Heart left ventricle (tissue), 16 donors: Measurements from ENCODE around the gene UBE2QL1. TPM values are rescaled to one million over a fixed set of nuclear protein-coding genes. Genes with fewer than 3 reads are reported as not detected.

Experiments used
- ATAC-seq, 4 donors: fragments of 200-7000 bp; cut with Tn5 transposase; one replicate each; pipeline ENCODE4 v1.9.1; 2020 to 2022; ENCODE audit warnings: moderate library complexity in 4 of 4, mild to moderate bottlenecking in 3 of 4, moderate number of reproducible peaks in 1 of 4
- DNase-seq, 5 donors: peaks; one replicate each; pipeline ENCODE4 v3.0.0-alpha.2; 2020
- H3K27ac ChIP-seq, 12 donors: fragments of 200-600 bp; sonication (generic) in 4 of 12; one replicate each; pipeline versions ENCODE4 v1.5.0 to v1.8.0; 2016 to 2022; ENCODE audit warnings: mild to moderate bottlenecking in 2 of 12
- H3K27me3 ChIP-seq, 9 donors: fragments of 200-600 bp; sonication (generic) in 2 of 9; one replicate each; pipeline versions ENCODE4 v1.5.1 to v1.8.0; 2016 to 2022; ENCODE audit warnings: mild to moderate bottlenecking in 3 of 9
- H3K36me3 ChIP-seq, 9 donors: fragments of 200-600 bp; sonication (generic) in 2 of 9; one replicate each; pipeline versions ENCODE4 v1.5.0 to v1.8.0; 2018 to 2022; ENCODE audit warnings: mild to moderate bottlenecking in 2 of 9
- H3K4me1 ChIP-seq, 12 donors: fragments of 200-600 bp; sonication (generic) in 4 of 12; one replicate each; pipeline versions ENCODE4 v1.5.0 to v1.8.0; 2016 to 2022; ENCODE audit warnings: mild to moderate bottlenecking in 3 of 12
- H3K4me3 ChIP-seq, 12 donors: fragments of 200-600 bp; sonication (generic) in 4 of 12; one replicate each; pipeline versions ENCODE4 v1.5.0 to v1.8.0; 2017 to 2022; ENCODE audit warnings: mild to moderate bottlenecking in 9 of 12, moderate library complexity in 4 of 12
- H3K9me3 ChIP-seq, 12 donors: fragments of 200-600 bp; sonication (generic) in 4 of 12; one replicate each; pipeline versions ENCODE4 v1.5.0 to v1.8.0; 2016 to 2022; ENCODE audit warnings: mild to moderate bottlenecking in 1 of 12
- CTCF ChIP-seq, 12 donors: fragments of 200-600 bp; sonication (generic) in 4 of 12; IDR thresholded peaks; one replicate each; pipeline versions ENCODE4 v1.5.0 to v1.8.0; 2018 to 2022; ENCODE audit warnings: antibody characterized with exemption in 12 of 12, mild to moderate bottlenecking in 5 of 12
- POLR2A ChIP-seq, 2 donors: fragments of 450-650 bp; IDR thresholded peaks; one replicate each; pipeline ENCODE4 v1.6.1; 2017; ENCODE audit warnings: antibody characterized with exemption in 2 of 2, mild to moderate bottlenecking in 2 of 2, moderate library complexity in 2 of 2
- WGBS, 4 donors: extraction: QIAGEN DNeasy Blood & Tissue Kit in 2 of 4; methylation state at CpG; one replicate each; pipeline versions ENCODE4 v1.1.5 to v1.1.7; 2013 to 2018; 5-methylcytosine and 5-hydroxymethylcytosine counted together
- intact Hi-C, 10 donors: fragments of 100-400 bp; cut with DNase I; formaldehyde crosslinking; loops; one replicate each; pipeline versions ENCODE4 v1.11.1 to v1.14.2; 2022
- polyA plus RNA-seq, 2 donors: library from polyadenylated mRNA; stranded (reverse); fragments of 200-250 nt; gene quantifications; one replicate each; pipeline ENCODE4 v1.2.3, GENCODE V29; 2013
- total RNA-seq, 9 donors: library from RNA; depleted of rRNA in 2 of 9; stranded (reverse); fragments of >200 nt in 2 of 9; fragmentation: NEBNext Ultra II Directional in 3 of 9; extraction: Animal tissue kit (Norgen Biotek cat#: 25700) in 3 of 9; gene quantifications; one replicate each; pipeline versions ENCODE4 v1.1.0 to v1.2.4, GENCODE V29; 2016 to 2023
- donor health status: ischemic (EF 13 %, LVEDD 7.1; RV severe dilation, severe dysfunction).
- donor health status: healthy with polysubstance abuse.
- donor health status: DM: no; HTN: yes; CAD: no.
- donor health status: DM: no; HTN: no; CAD: no.
- donor health status: ischemic (EF 25% LVEDD 6.9; RV normal size, moderate dysfunction).
- donor health status: ischemic (EF 25% LVEDD 5.7; RV mildly dilated, moderate dysfunction).
- donor health status: healthy.
- donor health status: DM: yes; HTN: yes; CAD: no.
- donor health status: ischemic (EF 35%, LVEDD 5.7; RV mildly dilated, moderate dysfunction).
- donor health status: nonischemic (EF 11% LVEDD 7.7; RV severe dilation, severe dysfunction).
- donor health status: DM: yes; HTN: yes; CAD: no.
- donor health status: PGD.
- donor health status: ischemic (EF 29% LVEDD 5.4; RV normal size, mild dysfunction).
- donor health status: nonischemic (EF 23%, LVEDD 6.1; RV moderate dilation, normal function).

Gene UBE2QL1
- total and polyA plus RNA-seq, 11 donors: 9.8 to 32.0 (median 19.7) TPM

- DNase-seq (no peak), ATAC-seq (no peak)
- Histone ChIP-seq H3K36me3 (no peaks in the 10 kb centered on the region), H3K27me3 (no peaks in the 10 kb centered on the region), H3K9me3 (peaks cover 0 to 6% (median 0%) of the 10 kb centered on the region in 12 donors), H3K4me1 (peaks cover 0 to 75% (median 9%) of the 10 kb centered on the region in 12 donors), H3K4me3 (no peak overlapping the region), H3K27ac (no peak overlapping the region)
- intact Hi-C loops: no loop called here
- 91 to 94% (median 91%) methylated on average over 8 of the region's 8 CpGs for WGBS, 4 donors
- no peak for TF ChIP-seq POLR2A (IDR thresholded peaks at IDR 0.05)
- no peak for TF ChIP-seq CTCF (IDR thresholded peaks at IDR 0.05)
Measured at GRCh38 chr5:6468870-6469269, 20.2 kb downstream of the UBE2QL1 start.

- H3K27me3 ChIP-seq: no peaks in the 10 kb centered on the region
- 83 to 92% (median 89%) methylated on average over 11 of the region's 11 CpGs for WGBS, 4 donors
- H3K27ac ChIP-seq: no peak overlapping the region
- ATAC-seq (no peak), DNase-seq (no peak)
- TF ChIP-seq CTCF (IDR thresholded peaks at IDR 0.05): no peak
- TF ChIP-seq POLR2A (IDR thresholded peaks at IDR 0.05): no peak
- H3K4me3 ChIP-seq: no peak overlapping the region
- intact Hi-C loops: no loop called here
- H3K9me3 ChIP-seq: peaks cover 0 to 6% (median 0%) of the 10 kb centered on the region in 12 donors
- H3K36me3 ChIP-seq: no peaks in the 10 kb centered on the region
- peaks cover 0 to 78% (median 7%) of the 10 kb centered on the region in 12 donors for H3K4me1 ChIP-seq
Measured at GRCh38 chr5:6469836-6470235, 21.2 kb downstream of the UBE2QL1 start.

- intact Hi-C loops: no loop called here
- Histone ChIP-seq H3K36me3 (no peaks in the 10 kb centered on the region), H3K27me3 (no peaks in the 10 kb centered on the region), H3K4me1 (peaks cover 0 to 78% (median 9%) of the 10 kb centered on the region in 12 donors), H3K4me3 (no peak overlapping the region), H3K9me3 (peaks cover 0 to 6% (median 0%) of the 10 kb centered on the region in 12 donors), H3K27ac (peak overlapping the region in 4 of 12 donors; percentile 8 to 29 (median 26))
- DNase-seq (no peak), ATAC-seq (peak in 2 of 4 donors; percentile 25)
- no peak for TF ChIP-seq CTCF (IDR thresholded peaks at IDR 0.05)
- no peak for TF ChIP-seq POLR2A (IDR thresholded peaks at IDR 0.05)
- 53 to 76% (median 70%) methylated on average over 4 of the region's 4 CpGs for WGBS, 4 donors
Measured at GRCh38 chr5:6470672-6471071, 22.0 kb downstream of the UBE2QL1 start.

GRCh38 chr5:6471252-6471651 is 22.6 kb downstream of the UBE2QL1 start:
- TF ChIP-seq CTCF (IDR thresholded peaks at IDR 0.05) (no peak), POLR2A (IDR thresholded peaks at IDR 0.05) (no peak)
- H3K36me3 ChIP-seq: no peaks in the 10 kb centered on the region
- DNase-seq (no peak), ATAC-seq (no peak)
- H3K4me3 ChIP-seq: no peak overlapping the region
- peak overlapping the region in 3 of 12 donors; percentile 8 to 24 (median 15) for H3K27ac ChIP-seq
- H3K9me3 ChIP-seq: peaks cover 0 to 6% (median 0%) of the 10 kb centered on the region in 12 donors
- no peaks in the 10 kb centered on the region for H3K27me3 ChIP-seq
- H3K4me1 ChIP-seq: peaks cover 0 to 78% (median 9%) of the 10 kb centered on the region in 12 donors
- 93 to 100% (median 96%) methylated on average over 1 of the region's 1 CpG for WGBS, 4 donors
- intact Hi-C loops: no loop called here
